Common myeloid progenitor, CD34-positive (primary cell): ENCODE data around the gene SPEF2.
"Not testable (repeated sequence)": the region's sequence is repeated elsewhere in the genome, so short reads cannot be mapped to it uniquely, and the experiment has no call there.

Experiments used
- CTCF ChIA-PET: fragments of 350-600 bp; sonication (Branson Sonifier 250); formaldehyde crosslinking; loops from one replicate; lab custom pipeline; 2021; ENCODE audit warnings: antibody characterized with exemption; lab: Charles Lee
- POLR2A ChIA-PET: fragments of 350-600 bp; sonication (Branson Sonifier 250); formaldehyde crosslinking; loops from one replicate; lab custom pipeline; 2021; ENCODE audit warnings: antibody characterized with exemption; lab: Charles Lee
- DNase-seq, 3 donors: peaks; one replicate each; pipeline versions ENCODE4 v3.0.0 to v3.0.0-alpha.2; 2013
- H3K27ac ChIP-seq, 2 experiments: 1 replicate in 1 of 2; 2 replicates in 1 of 2; pipeline ENCODE4 v1.7.0; 2013; ENCODE audit warnings: inconsistent platforms in 2 of 2, low read length in 2 of 2, mild to moderate bottlenecking in 2 of 2, low read depth in 1 of 2, moderate library complexity in 1 of 2; ENCODE audit not compliant: severe bottlenecking in 2 of 2, insufficient read depth in 1 of 2, poor library complexity in 1 of 2
- H3K27me3 ChIP-seq, 5 experiments: replicated peaks in 2 of 5; 1 replicate in 3 of 5; 2 replicates in 2 of 5; pipeline versions ENCODE4 v1.6.1 to v1.7.0; 2013; ENCODE audit warnings: low read length in 4 of 5, mild to moderate bottlenecking in 2 of 5, moderate library complexity in 2 of 5, inconsistent platforms in 1 of 5; ENCODE audit not compliant: insufficient read depth in 5 of 5, control insufficient read depth in 4 of 5
- H3K36me3 ChIP-seq, 4 experiments: 1 replicate in 2 of 4; 2 replicates in 2 of 4; pipeline versions ENCODE4 v1.6.1 to v1.7.0; 2013; ENCODE audit warnings: low read length in 3 of 4, control low read depth in 1 of 4, mild to moderate bottlenecking in 1 of 4; ENCODE audit not compliant: control insufficient read depth in 4 of 4, insufficient read depth in 4 of 4
- H3K4me1 ChIP-seq, 4 experiments: 1 replicate in 3 of 4; 2 replicates in 1 of 4; pipeline versions ENCODE4 v1.6.1 to v1.7.1; 2013; ENCODE audit warnings: low read length in 3 of 4, mild to moderate bottlenecking in 3 of 4, control low read depth in 1 of 4, inconsistent platforms in 1 of 4, moderate library complexity in 1 of 4; ENCODE audit not compliant: control insufficient read depth in 4 of 4, insufficient read depth in 4 of 4; ENCODE audit errors: control extremely low read depth in 1 of 4
- H3K4me3 ChIP-seq, 7 experiments: 1 replicate in 4 of 7; 2 replicates in 3 of 7; pipeline versions ENCODE4 v1.5.1 to v1.7.0; 2013; ENCODE audit warnings: mild to moderate bottlenecking in 7 of 7, low read length in 6 of 7, moderate library complexity in 6 of 7, inconsistent platforms in 2 of 7, low read depth in 2 of 7, control low read depth in 1 of 7; ENCODE audit not compliant: insufficient read depth in 4 of 7, control insufficient read depth in 1 of 7; ENCODE audit errors: extremely low read depth in 1 of 7
- H3K9me3 ChIP-seq, 5 experiments: 1 replicate in 4 of 5; 2 replicates in 1 of 5; pipeline versions ENCODE4 v1.6.1 to v1.7.1; 2013; ENCODE audit warnings: low read length in 4 of 5, mild to moderate bottlenecking in 2 of 5, inconsistent platforms in 1 of 5, low read depth in 1 of 5, moderate library complexity in 1 of 5; ENCODE audit not compliant: control insufficient read depth in 4 of 5, insufficient read depth in 2 of 5; ENCODE audit errors: control extremely low read depth in 1 of 5
- WGBS: methylation state at CpG from one replicate; pipeline ENCODE4 v1.1.5; 2013; ENCODE audit not compliant: insufficient coverage; 5-methylcytosine and 5-hydroxymethylcytosine counted together

The SPEF2 gene

DNA sequence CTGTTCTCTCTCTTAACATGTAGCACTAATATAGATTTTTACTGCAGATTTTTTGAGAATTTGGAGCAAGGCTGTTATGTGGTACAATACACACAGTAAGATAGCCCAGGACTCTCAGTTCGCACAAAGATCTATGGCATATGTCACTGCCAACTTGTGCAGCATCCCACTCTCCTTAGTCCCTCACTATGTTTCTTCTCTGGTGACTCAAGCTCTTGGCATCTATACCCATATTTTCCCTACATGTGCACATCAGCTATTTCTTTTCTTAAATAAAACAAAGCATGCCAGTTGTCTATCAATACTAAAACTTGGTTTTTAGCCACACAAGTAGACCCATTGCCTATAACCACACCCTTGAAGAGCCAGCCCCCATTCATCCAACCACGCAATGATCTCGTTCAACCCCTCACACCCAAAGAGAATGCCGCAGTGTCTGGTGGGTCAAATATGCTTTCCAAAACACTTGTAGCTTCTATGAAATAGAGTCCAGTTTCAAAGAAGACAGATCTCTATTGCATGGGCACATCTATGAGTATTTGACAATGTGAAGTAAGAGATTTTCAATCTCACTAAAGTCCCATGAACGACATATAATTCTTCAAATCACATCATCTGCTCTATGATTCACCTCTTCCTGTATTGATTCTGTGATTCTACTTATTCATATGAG, 220.8 kb downstream of the SPEF2 start:
- Histone ChIP-seq H3K27ac (no peak overlapping the region), H3K4me1 (no peaks in the 10 kb centered on the region), H3K27me3 (no peaks in the 10 kb centered on the region), H3K36me3 (no peaks in the 10 kb centered on the region), H3K4me3 (no peak overlapping the region), H3K9me3 (peaks cover 0 to under 1% (median 0%) of the 10 kb centered on the region in 5 experiments)
- ChIA-PET POLR2A (no interaction called here), CTCF (interaction anchor here (1.2 kb wide), 1 partner anchor 61 kb away, joined by 3 read pairs; no protein-coding TSS in a partner anchor)
- no peak for DNase-seq
- WGBS = 98% methylated on average over 4 of the region's 5 CpGs

DNA sequence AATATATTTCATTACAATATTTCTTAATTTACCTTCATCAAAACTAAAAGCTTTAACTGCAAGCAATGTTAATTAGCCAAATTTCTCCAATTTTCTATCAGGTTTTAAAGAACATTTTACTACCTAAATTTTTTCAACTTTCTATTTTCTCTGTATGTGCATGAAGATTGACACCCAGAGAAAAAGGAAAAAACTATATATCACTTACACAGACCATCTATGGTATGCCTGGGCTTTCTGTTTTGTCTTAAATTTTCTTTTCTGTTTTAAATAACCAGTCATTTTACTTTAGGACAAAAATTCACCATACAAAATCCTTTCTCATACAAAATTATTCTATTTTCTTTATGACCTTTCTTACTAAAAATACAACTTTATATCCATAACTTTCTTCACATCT, 225.2 kb downstream of the SPEF2 start:
- DNase-seq = no peak
- H3K27me3 ChIP-seq = no peaks in the 10 kb centered on the region
- ChIA-PET CTCF (no interaction called here), POLR2A (no interaction called here)
- H3K27ac ChIP-seq = no peak overlapping the region
- no peak overlapping the region for H3K4me3 ChIP-seq
- no peaks in the 10 kb centered on the region for H3K4me1 ChIP-seq
- H3K9me3 ChIP-seq = peaks cover 3 to 24% (median 14%) of the 10 kb centered on the region in 5 experiments
- no peaks in the 10 kb centered on the region for H3K36me3 ChIP-seq

DNA sequence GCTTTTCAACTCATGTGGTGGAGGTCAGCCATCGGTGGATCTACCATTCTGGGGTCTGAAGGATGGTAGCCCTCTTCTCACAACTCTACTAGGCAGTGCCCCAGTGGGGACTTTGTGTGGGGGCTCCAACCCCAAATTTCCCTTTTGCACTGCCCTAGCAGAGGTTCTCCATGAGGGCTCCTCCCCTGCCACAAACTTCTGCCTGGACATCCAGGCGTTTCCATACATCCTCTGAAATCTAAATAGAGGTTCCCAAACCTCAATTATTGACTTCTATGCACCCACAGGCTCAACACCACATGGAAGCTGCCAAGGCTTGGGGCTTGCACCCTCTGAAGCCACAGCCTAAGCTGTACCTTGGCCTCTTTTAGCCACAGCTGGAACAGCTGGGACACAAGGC, 227.8 kb downstream of the SPEF2 start:
- H3K4me1 ChIP-seq, DNase-seq, CTCF ChIA-PET, H3K27ac ChIP-seq, POLR2A ChIA-PET, H3K27me3 ChIP-seq, H3K4me3 ChIP-seq, H3K36me3 ChIP-seq: not testable (repeated sequence)
- H3K9me3 ChIP-seq = peaks cover 3 to 25% (median 15%) of the 10 kb centered on the region in 5 experiments
- WGBS = 100% methylated on average over 1 of the region's 2 CpGs

DNA sequence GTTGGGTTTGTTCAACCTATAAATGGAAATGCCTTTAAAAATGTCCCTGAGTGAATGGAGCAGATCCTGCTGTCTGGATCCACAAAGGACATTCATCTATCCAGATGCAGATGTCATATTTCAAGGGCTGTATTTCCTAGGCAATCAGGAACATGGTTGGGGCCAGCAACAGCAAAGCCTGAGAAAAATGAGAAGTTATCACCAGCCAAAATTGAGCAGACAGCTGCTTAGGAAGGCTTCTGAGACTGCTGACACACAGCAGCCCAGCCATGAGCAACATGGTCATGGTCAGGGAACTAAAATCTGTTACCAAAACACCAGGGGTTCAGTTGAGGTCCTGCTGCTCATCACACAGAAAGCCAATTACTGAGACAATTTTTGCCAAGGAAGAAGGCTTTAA, 229.8 kb downstream of the SPEF2 start:
- Histone ChIP-seq H3K36me3 (no peaks in the 10 kb centered on the region), H3K4me1 (no peaks in the 10 kb centered on the region), H3K27me3 (no peaks in the 10 kb centered on the region), H3K9me3 (peaks cover 3 to 25% (median 15%) of the 10 kb centered on the region in 5 experiments), H3K4me3 (no peak overlapping the region), H3K27ac (no peak overlapping the region)
- POLR2A ChIA-PET = no interaction called here
- no peak for DNase-seq
- CTCF ChIA-PET = no interaction called here

DNA sequence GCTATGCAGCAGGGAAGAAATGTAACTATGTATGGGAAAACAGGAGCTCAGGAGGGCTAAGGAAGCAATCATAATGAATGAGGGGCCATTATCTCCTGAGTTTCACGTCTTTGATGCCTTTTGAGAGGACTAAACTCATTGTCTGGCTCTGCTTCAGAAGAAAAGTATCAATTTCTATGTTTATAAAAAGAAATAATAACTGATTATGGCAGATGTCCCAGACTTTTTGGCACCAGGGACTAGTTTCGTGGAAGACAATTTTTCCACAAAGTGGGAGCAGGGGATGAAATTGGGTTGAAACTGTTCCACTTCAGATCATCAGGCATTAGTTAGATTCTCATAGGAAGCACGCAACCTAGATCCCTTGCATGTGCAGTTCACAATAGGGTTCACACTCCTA, 230.3 kb downstream of the SPEF2 start:
- ChIA-PET POLR2A (no interaction called here), CTCF (no interaction called here)
- DNase-seq = no peak
- H3K27ac ChIP-seq = no peak overlapping the region
- no peaks in the 10 kb centered on the region for H3K4me1 ChIP-seq
- no peak overlapping the region for H3K4me3 ChIP-seq
- H3K36me3 ChIP-seq = no peaks in the 10 kb centered on the region
- H3K9me3 ChIP-seq = peaks cover 3 to 25% (median 15%) of the 10 kb centered on the region in 5 experiments
- H3K27me3 ChIP-seq = no peaks in the 10 kb centered on the region
- WGBS = 94% methylated on average over 3 of the region's 3 CpGs

DNA sequence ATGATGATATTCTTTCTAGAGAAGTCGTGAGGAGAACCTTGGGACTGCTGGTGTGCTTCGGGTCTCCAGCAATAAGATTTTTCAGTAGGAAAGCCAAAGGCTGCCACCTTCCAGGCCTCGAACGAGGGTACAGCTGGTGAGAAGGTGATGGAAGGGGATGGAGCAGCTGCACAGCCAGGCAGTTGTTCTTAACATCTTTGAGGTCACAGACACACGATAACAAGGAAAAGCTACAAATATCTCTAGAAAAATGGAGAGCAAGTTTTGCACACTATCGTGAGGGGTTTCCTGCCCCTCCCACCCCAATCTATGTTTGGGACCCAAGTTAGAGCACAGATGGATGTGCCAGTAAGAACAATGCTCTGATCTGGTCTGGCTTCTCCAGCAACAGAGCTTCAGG, 232.2 kb downstream of the SPEF2 start:
- Histone ChIP-seq H3K27ac (no peak overlapping the region), H3K4me1 (no peaks in the 10 kb centered on the region), H3K9me3 (peaks cover 0 to 18% (median 15%) of the 10 kb centered on the region in 5 experiments), H3K27me3 (no peaks in the 10 kb centered on the region), H3K36me3 (no peaks in the 10 kb centered on the region), H3K4me3 (no peak overlapping the region)
- CTCF ChIA-PET = interaction anchor here (0.5 to 1.7 kb wide), 2 partner anchors 10 to 96 kb away, joined by 3 to 4 read pairs; no protein-coding TSS in a partner anchor
- POLR2A ChIA-PET = interaction anchor here (0.6 kb wide), 1 partner anchor 839 kb away, joined by 3 read pairs; no protein-coding TSS in a partner anchor
- WGBS = 83% methylated on average over 4 of the region's 6 CpGs
- no peak for DNase-seq

DNA sequence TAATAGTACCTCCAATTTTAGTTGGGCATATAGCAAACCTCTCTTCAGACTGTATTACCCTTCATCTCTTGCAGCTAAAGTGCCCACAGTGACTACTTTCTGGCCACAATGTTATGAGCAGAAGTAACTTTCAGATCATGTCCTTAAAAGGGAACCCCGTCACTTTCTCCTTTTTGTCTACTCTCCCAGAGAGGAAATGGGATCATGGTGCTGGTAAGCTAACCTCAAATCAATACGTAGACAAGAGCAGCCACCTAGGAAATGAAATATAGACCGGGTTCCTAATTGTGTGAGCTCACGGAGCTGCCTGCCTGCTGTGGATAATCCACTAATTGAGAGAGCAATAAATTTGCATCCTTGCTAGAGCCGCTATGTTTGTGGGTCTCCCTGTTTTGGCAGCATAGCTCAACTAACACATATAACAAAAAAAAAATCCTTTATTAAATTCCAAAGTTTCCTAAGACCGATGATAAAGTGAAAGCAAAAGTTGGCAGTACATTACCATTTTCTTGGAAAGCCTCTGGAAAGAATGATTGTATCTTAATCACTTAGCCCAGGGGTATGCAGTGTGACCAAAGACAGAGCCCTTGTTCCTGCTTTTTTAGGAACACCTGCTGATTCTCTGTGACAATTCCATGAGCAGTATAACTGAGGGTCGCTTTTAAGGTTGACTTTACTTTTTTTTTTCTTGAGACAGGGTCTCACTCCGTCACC, 233.5 kb downstream of the SPEF2 start:
- Histone ChIP-seq H3K36me3 (no peaks in the 10 kb centered on the region), H3K27me3 (no peaks in the 10 kb centered on the region), H3K4me1 (no peaks in the 10 kb centered on the region), H3K27ac (no peak overlapping the region), H3K9me3 (peaks cover 0 to 11% (median 4%) of the 10 kb centered on the region in 5 experiments), H3K4me3 (no peak overlapping the region)
- WGBS = 85% methylated on average over 4 of the region's 8 CpGs
- POLR2A ChIA-PET = no interaction called here
- CTCF ChIA-PET = no interaction called here
- DNase-seq = no peak
